ENCODE results near the gene WIZ. TPM values are rescaled to one million over a fixed set of nuclear protein-coding genes. Genes with fewer than 3 reads are reported as not detected.

WIZ gene
- total and polyA plus RNA-seq, 2 of the 8 experiments (the other 6 are each of a cell fraction or from before 2014, with no cell fraction given), result 12.5 to 33.2 TPM

DNA sequence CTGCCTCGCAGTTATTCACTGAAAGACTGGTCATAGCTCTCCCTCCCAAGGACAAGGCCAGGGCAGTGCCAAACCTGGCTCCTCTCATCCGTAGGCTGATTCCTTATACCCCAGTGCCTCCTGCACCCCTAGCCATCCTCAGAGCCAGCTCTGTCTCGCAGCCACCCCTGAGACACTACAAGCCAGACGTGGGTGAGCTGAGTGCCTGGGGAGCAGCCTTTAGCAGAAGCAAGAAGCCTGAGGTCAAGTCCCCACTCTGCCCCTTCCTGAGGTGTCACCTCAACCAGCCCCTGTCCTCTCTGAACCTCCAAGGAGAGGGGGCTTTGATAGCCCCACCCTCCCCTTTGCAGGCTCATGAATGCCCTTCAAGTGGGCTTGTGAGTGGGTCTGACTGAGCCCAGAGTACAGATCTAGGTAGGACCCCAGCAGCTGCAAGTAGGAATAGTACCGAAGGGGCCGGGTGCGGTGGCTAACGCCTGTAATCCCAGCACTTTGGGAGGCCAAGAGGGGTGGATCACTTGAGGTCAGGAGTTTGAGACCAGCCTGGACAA, 16.2 kb downstream of the WIZ start:
- no peak overlapping the region for H3K23ac ChIP-seq (ENCODE audit: insufficient read length)
- peak overlapping the region; percentile 54 for H4K91ac ChIP-seq (replicated peaks; ENCODE audit: insufficient read length, low read length)
- peaks cover 10% of the 10 kb centered on the region for H3K23me2 ChIP-seq (ENCODE audit: low read depth, low read length)
- peaks cover 0 to 13% (median 8%) of the 10 kb centered on the region in 4 experiments; a peak in 6 of 7 replicates for H3K4me1 ChIP-seq (replicated peaks in 1 of 4; ENCODE audit: control insufficient read depth in 3 of 4, insufficient read depth in 4 of 4, low read length in 3 of 4)
- peak overlapping the region; percentile 72; the same call in 1 of the 2 replicates for H2BK15ac ChIP-seq (ENCODE audit: low read length)
- H3K27ac ChIP-seq (ENCODE audit: low read depth, low read length), result no peak overlapping the region
- no peaks in the 10 kb centered on the region for H3K36me3 ChIP-seq (ENCODE audit: control insufficient read depth in 2 of 4, insufficient read depth in 4 of 4, low read length in 3 of 4)
- FAIRE-seq (no peak), DNase-seq (ENCODE audit: low read depth in 1 of 2, low spot score in 2 of 2) (no peak)
- POLR2A ChIA-PET (ENCODE audit: partially characterized antibody), result interaction anchor here (0.7 to 5.3 kb wide), 5 partner anchors 14 to 368 kb away, joined by 3 to 58 read pairs (median 5); partner anchors contain the start of genes AKAP8 and AKAP8L
- no peak overlapping the region for H3K4ac ChIP-seq (replicated peaks; ENCODE audit: insufficient read length, low read depth, low read length)
- peak overlapping the region; percentile 70 to 87 for H3K4me2 ChIP-seq (ENCODE audit: insufficient read depth in 1 of 2, low read depth in 2 of 2, low read length in 2 of 2)
- TF ChIP-seq CEBPB (IDR thresholded peaks at IDR 0.05; ENCODE audit: low read depth, low read length), result no peak
- no peak for TF ChIP-seq EZH2 (IDR thresholded peaks at IDR 0.05; ENCODE audit: low read depth, low read length, severe bottlenecking)
- TF ChIP-seq RFX5 (IDR thresholded peaks at IDR 0.05; ENCODE audit: borderline replicate concordance, low read depth, low read length), result no peak
- no peak for TF ChIP-seq JUN (IDR thresholded peaks at IDR 0.05; ENCODE audit: low read depth, low read length)
- TF ChIP-seq JUND (IDR thresholded peaks at IDR 0.05; ENCODE audit: low read length), result no peak
- TF ChIP-seq POLR2A (IDR thresholded peaks at IDR 0.05; ENCODE audit: control extremely low read depth in 1 of 2, low read depth in 2 of 2, low read length in 2 of 2), result no peak
- TF ChIP-seq RXRA (IDR thresholded peaks at IDR 0.05; ENCODE audit: insufficient read depth, low read depth, low read length), result no peak
- TF ChIP-seq FOSL1 (IDR thresholded peaks at IDR 0.05; ENCODE audit: insufficient read depth, low read depth, low read length), result no peak
- TF ChIP-seq, protein P1, sequence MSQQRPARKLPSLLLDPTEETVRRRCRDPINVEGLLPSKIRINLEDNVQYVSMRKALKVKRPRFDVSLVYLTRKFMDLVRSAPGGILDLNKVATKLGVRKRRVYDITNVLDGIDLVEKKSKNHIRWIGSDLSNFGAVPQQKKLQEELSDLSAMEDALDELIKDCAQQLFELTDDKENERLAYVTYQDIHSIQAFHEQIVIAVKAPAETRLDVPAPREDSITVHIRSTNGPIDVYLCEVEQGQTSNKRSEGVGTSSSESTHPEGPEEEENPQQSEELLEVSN (IDR thresholded peaks at IDR 0.05), result no peak
- no peak for TF ChIP-seq SIN3A (conservative IDR thresholded peaks at IDR 0.05 in 1 of 2, IDR thresholded peaks at IDR 0.05 in 1 of 2; ENCODE audit: low read depth in 1 of 2, low read length in 2 of 2)
- H4K8ac ChIP-seq (ENCODE audit: extremely low read depth, insufficient read depth, low read length), result no peak overlapping the region
- peak overlapping the region in 2 of 4 experiments; percentile 0 to 4; a peak in 2 of 7 replicates for H3K9ac ChIP-seq (replicated peaks in 1 of 4; ENCODE audit: extremely low read depth in 1 of 4, low read depth in 3 of 4, low read length in 3 of 4)
- no peak overlapping the region for H2BK120ac ChIP-seq (replicated peaks; ENCODE audit: low read depth, low read length)
- no peak overlapping the region for H3K56ac ChIP-seq (replicated peaks; ENCODE audit: insufficient read length, low read depth, low read length)
- peak overlapping the region; percentile 85 for H2AFZ ChIP-seq (ENCODE audit: low read length)
- no peaks in the 10 kb centered on the region; a peak in 1 of 7 replicates for H3K27me3 ChIP-seq (replicated peaks in 1 of 4; ENCODE audit: control insufficient read depth in 3 of 4, extremely low read depth in 1 of 4, insufficient read depth in 3 of 4, low read length in 3 of 4)
- H3K9me3 ChIP-seq (ENCODE audit: insufficient read depth in 2 of 2, low read depth in 1 of 2, low read length in 1 of 2), result no peaks in the 10 kb centered on the region
- no peak overlapping the region for H4K5ac ChIP-seq (ENCODE audit: insufficient read length, low read depth, low read length)
- 75% methylated on average over 8 of the region's 8 CpGs; no CpG with 5 or more reads in 1 of the 2 experiments for WGBS, 2 experiments (ENCODE audit: extremely low coverage in 1 of 2, insufficient coverage in 1 of 2, insufficient read length in 1 of 2, insufficient replicate concordance in 2 of 2, low coverage in 1 of 2, low lambda C conversion rate in 2 of 2, missing lambda C conversion rate in 1 of 2)
- H2BK20ac ChIP-seq (ENCODE audit: low read length), result no peak overlapping the region
- no peak overlapping the region for H2BK5ac ChIP-seq (ENCODE audit: low read depth, low read length)
- H2AK5ac ChIP-seq (ENCODE audit: low read depth, low read length), result no peak overlapping the region; the same call in 1 of the 2 replicates
- H3K79me2 ChIP-seq (ENCODE audit: control insufficient read depth in 1 of 2, insufficient read depth in 2 of 2, low read length in 2 of 2), result peaks cover 0 to 29% of the 10 kb centered on the region in 2 experiments; a peak in 2 of 4 replicates
- peak overlapping the region; percentile 52 to 80 (median 80); a peak in 7 of 8 replicates for H3K4me3 ChIP-seq (ENCODE audit: extremely low read depth in 1 of 4, insufficient read depth in 2 of 4, low read depth in 3 of 4, low read length in 4 of 4)
- peak overlapping the region; percentile 68; the same call in 1 of the 2 replicates for H2BK12ac ChIP-seq (ENCODE audit: low read depth, low read length)
- CTCF ChIA-PET (ENCODE audit: partially characterized antibody), result interaction anchor here (0.6 to 7.5 kb wide), 4 partner anchors 14 to 1671 kb away, joined by 3 to 48 read pairs (median 3); partner anchors contain the start of gene AKAP8L
- H3K79me1 ChIP-seq (ENCODE audit: low read depth, low read length), result peaks cover 22% of the 10 kb centered on the region
- H4K20me1 ChIP-seq (replicated peaks in 1 of 2; ENCODE audit: control insufficient read depth in 1 of 2, insufficient read depth in 2 of 2, low read length in 2 of 2), result peaks cover 5 to 12% of the 10 kb centered on the region in 2 experiments
- H3K18ac ChIP-seq (ENCODE audit: extremely low read depth, low read length), result no peak overlapping the region
- H3K14ac ChIP-seq (ENCODE audit: insufficient read length), result no peak overlapping the region

All from H1 (cell line).